ENCODE results near the gene PRKCB.

PRKCB gene

DNA sequence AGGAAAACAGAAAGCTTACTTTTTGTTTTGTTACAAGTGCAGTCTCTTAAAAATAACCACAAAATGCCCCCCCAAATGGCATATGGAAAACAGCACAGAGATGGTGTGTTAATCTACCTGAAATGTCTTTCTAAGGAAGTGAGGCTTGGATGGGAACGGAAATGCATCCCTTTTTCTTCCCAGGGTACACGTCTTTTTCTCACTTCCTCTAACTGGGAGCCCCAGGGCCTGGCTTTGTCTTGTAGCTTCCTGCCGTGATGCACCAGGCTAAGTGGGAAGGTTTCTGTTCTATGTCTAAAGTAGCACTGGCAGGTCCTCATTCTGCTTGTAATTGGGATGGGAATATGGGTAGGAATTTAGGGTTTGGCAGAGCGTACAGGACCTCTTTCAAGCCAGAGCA, 367.9 kb downstream of the PRKCB start:
- Histone ChIP-seq H3K36me3 (ENCODE audit: control insufficient read depth in 2 of 2, insufficient read depth in 1 of 2, low read length in 2 of 2) (no peaks in the 10 kb centered on the region), H3K4me3 (ENCODE audit: low read depth, low read length) (no peak overlapping the region), H3K4me1 (ENCODE audit: control insufficient read depth, insufficient read depth, low read length) (no peaks in the 10 kb centered on the region; the same call in 1 of the 2 replicates), H3K27ac (ENCODE audit: extremely low read depth, low read depth, low read length) (no peak overlapping the region), H3K9me3 (ENCODE audit: control insufficient read depth, insufficient read depth, low read depth, low read length) (no peaks in the 10 kb centered on the region)
- TF ChIP-seq, protein P1, sequence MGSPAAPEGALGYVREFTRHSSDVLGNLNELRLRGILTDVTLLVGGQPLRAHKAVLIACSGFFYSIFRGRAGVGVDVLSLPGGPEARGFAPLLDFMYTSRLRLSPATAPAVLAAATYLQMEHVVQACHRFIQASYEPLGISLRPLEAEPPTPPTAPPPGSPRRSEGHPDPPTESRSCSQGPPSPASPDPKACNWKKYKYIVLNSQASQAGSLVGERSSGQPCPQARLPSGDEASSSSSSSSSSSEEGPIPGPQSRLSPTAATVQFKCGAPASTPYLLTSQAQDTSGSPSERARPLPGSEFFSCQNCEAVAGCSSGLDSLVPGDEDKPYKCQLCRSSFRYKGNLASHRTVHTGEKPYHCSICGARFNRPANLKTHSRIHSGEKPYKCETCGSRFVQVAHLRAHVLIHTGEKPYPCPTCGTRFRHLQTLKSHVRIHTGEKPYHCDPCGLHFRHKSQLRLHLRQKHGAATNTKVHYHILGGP (tag by site-specific recombination; IDR thresholded peaks at IDR 0.05), result no peak
- TF ChIP-seq, protein P2, sequence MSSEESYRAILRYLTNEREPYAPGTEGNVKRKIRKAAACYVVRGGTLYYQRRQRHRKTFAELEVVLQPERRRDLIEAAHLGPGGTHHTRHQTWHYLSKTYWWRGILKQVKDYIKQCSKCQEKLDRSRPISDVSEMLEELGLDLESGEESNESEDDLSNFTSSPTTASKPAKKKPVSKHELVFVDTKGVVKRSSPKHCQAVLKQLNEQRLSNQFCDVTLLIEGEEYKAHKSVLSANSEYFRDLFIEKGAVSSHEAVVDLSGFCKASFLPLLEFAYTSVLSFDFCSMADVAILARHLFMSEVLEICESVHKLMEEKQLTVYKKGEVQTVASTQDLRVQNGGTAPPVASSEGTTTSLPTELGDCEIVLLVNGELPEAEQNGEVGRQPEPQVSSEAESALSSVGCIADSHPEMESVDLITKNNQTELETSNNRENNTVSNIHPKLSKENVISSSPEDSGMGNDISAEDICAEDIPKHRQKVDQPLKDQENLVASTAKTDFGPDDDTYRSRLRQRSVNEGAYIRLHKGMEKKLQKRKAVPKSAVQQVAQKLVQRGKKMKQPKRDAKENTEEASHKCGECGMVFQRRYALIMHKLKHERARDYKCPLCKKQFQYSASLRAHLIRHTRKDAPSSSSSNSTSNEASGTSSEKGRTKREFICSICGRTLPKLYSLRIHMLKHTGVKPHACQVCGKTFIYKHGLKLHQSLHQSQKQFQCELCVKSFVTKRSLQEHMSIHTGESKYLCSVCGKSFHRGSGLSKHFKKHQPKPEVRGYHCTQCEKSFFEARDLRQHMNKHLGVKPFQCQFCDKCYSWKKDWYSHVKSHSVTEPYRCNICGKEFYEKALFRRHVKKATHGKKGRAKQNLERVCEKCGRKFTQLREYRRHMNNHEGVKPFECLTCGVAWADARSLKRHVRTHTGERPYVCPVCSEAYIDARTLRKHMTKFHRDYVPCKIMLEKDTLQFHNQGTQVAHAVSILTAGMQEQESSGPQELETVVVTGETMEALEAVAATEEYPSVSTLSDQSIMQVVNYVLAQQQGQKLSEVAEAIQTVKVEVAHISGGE (tag by site-specific recombination; conservative IDR thresholded peaks at IDR 0.05; ENCODE audit: low read depth), result no peak
- TF ChIP-seq ZNF600 (tag by site-specific recombination; IDR thresholded peaks at IDR 0.05) (no peak), ZNF521 (tag by site-specific recombination; IDR thresholded peaks at IDR 0.05) (no peak), ZNF670 (tag by site-specific recombination; IDR thresholded peaks at IDR 0.05; ENCODE audit: low read depth) (no peak), ZNF544 (tag by site-specific recombination; IDR thresholded peaks at IDR 0.05) (no peak), ZEB2 (tag by site-specific recombination; IDR thresholded peaks at IDR 0.05) (no peak), ZNF248 (tag by site-specific recombination; IDR thresholded peaks at IDR 0.05) (no peak), ZXDB (tag by site-specific recombination; IDR thresholded peaks at IDR 0.05) (no peak), SCRT1 (tag by site-specific recombination; IDR thresholded peaks at IDR 0.05; ENCODE audit: borderline replicate concordance) (no peak), RBAK (tag by site-specific recombination; IDR thresholded peaks at IDR 0.05) (no peak)
- TF ChIP-seq, protein P3, sequence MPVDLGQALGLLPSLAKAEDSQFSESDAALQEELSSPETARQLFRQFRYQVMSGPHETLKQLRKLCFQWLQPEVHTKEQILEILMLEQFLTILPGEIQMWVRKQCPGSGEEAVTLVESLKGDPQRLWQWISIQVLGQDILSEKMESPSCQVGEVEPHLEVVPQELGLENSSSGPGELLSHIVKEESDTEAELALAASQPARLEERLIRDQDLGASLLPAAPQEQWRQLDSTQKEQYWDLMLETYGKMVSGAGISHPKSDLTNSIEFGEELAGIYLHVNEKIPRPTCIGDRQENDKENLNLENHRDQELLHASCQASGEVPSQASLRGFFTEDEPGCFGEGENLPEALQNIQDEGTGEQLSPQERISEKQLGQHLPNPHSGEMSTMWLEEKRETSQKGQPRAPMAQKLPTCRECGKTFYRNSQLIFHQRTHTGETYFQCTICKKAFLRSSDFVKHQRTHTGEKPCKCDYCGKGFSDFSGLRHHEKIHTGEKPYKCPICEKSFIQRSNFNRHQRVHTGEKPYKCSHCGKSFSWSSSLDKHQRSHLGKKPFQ (tag by site-specific recombination; IDR thresholded peaks at IDR 0.05), result no peak
- TF ChIP-seq, protein P4, sequence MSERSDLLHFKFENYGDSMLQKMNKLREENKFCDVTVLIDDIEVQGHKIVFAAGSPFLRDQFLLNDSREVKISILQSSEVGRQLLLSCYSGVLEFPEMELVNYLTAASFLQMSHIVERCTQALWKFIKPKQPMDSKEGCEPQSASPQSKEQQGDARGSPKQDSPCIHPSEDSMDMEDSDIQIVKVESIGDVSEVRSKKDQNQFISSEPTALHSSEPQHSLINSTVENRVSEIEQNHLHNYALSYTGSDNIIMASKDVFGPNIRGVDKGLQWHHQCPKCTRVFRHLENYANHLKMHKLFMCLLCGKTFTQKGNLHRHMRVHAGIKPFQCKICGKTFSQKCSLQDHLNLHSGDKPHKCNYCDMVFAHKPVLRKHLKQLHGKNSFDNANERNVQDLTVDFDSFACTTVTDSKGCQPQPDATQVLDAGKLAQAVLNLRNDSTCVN (tag by site-specific recombination; optimal IDR thresholded peaks at IDR 0.05), result no peak
- TF ChIP-seq, protein P5, sequence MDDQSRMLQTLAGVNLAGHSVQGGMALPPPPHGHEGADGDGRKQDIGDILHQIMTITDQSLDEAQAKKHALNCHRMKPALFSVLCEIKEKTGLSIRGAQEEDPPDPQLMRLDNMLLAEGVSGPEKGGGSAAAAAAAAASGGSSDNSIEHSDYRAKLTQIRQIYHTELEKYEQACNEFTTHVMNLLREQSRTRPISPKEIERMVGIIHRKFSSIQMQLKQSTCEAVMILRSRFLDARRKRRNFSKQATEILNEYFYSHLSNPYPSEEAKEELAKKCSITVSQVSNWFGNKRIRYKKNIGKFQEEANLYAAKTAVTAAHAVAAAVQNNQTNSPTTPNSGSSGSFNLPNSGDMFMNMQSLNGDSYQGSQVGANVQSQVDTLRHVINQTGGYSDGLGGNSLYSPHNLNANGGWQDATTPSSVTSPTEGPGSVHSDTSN (CRISPR knock-in tag; IDR thresholded peaks at IDR 0.05), result no peak
- ChIA-PET CTCF (interaction anchor here (0.6 kb wide), 2 partner anchors 49 to 290 kb away, joined by 3 to 4 read pairs; no protein-coding TSS in a partner anchor), POLR2A (no interaction called here)

DNA sequence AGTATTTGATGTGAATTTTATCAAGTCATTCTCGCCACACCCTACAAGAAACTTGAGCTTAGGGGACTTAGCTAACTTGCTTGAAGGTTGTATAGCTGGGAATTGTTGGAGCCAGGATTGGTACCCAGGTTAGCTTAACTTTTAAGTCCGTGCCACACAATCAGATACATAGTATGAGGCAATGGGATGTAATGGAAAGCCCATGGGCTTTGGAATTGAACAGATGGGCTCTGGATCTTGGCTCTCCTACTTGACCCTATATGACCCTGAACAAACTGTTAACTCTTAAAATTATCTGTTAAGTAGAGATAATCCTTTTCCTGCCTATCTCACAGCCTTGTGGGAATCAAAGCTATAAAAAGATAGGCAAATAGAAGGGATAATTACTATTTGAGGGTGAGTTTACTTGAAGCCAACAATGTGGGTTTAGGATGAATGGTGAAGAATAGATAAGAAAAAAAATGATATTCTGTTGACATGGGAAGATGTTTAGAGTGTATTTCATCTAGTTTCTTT, 368.4 kb downstream of the PRKCB start:
- H3K27ac ChIP-seq (ENCODE audit: extremely low read depth, low read depth, low read length), result no peak overlapping the region
- no peaks in the 10 kb centered on the region for H3K9me3 ChIP-seq (ENCODE audit: control insufficient read depth, insufficient read depth, low read depth, low read length)
- H3K36me3 ChIP-seq (ENCODE audit: control insufficient read depth in 2 of 2, insufficient read depth in 1 of 2, low read length in 2 of 2), result no peaks in the 10 kb centered on the region
- H3K4me1 ChIP-seq (ENCODE audit: control insufficient read depth, insufficient read depth, low read length), result no peaks in the 10 kb centered on the region; the same call in 1 of the 2 replicates
- CTCF ChIA-PET, result interaction anchor here (0.6 kb wide), 2 partner anchors 48 to 289 kb away, joined by 3 to 4 read pairs; no protein-coding TSS in a partner anchor
- H3K4me3 ChIP-seq (ENCODE audit: low read depth, low read length), result no peak overlapping the region
- POLR2A ChIA-PET, result no interaction called here
- TF ChIP-seq SP3 (tag by site-specific recombination; IDR thresholded peaks at IDR 0.05) (no peak), ZNF366 (tag by site-specific recombination; conservative IDR thresholded peaks at IDR 0.05) (no peak)
- TF ChIP-seq, protein P6, sequence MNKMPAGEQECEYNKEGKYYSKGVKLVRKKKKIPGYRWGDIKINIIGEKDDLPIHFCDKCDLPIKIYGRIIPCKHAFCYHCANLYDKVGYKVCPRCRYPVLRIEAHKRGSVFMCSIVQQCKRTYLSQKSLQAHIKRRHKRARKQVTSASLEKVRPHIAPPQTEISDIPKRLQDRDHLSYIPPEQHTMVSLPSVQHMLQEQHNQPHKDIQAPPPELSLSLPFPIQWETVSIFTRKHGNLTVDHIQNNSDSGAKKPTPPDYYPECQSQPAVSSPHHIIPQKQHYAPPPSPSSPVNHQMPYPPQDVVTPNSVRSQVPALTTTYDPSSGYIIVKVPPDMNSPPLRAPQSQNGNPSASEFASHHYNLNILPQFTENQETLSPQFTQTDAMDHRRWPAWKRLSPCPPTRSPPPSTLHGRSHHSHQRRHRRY (tag by site-specific recombination; IDR thresholded peaks at IDR 0.05), result no peak
- TF ChIP-seq, protein P7, sequence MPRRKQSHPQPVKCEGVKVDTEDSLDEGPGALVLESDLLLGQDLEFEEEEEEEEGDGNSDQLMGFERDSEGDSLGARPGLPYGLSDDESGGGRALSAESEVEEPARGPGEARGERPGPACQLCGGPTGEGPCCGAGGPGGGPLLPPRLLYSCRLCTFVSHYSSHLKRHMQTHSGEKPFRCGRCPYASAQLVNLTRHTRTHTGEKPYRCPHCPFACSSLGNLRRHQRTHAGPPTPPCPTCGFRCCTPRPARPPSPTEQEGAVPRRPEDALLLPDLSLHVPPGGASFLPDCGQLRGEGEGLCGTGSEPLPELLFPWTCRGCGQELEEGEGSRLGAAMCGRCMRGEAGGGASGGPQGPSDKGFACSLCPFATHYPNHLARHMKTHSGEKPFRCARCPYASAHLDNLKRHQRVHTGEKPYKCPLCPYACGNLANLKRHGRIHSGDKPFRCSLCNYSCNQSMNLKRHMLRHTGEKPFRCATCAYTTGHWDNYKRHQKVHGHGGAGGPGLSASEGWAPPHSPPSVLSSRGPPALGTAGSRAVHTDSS (tag by site-specific recombination; IDR thresholded peaks at IDR 0.05), result no peak
- TF ChIP-seq, protein P8, sequence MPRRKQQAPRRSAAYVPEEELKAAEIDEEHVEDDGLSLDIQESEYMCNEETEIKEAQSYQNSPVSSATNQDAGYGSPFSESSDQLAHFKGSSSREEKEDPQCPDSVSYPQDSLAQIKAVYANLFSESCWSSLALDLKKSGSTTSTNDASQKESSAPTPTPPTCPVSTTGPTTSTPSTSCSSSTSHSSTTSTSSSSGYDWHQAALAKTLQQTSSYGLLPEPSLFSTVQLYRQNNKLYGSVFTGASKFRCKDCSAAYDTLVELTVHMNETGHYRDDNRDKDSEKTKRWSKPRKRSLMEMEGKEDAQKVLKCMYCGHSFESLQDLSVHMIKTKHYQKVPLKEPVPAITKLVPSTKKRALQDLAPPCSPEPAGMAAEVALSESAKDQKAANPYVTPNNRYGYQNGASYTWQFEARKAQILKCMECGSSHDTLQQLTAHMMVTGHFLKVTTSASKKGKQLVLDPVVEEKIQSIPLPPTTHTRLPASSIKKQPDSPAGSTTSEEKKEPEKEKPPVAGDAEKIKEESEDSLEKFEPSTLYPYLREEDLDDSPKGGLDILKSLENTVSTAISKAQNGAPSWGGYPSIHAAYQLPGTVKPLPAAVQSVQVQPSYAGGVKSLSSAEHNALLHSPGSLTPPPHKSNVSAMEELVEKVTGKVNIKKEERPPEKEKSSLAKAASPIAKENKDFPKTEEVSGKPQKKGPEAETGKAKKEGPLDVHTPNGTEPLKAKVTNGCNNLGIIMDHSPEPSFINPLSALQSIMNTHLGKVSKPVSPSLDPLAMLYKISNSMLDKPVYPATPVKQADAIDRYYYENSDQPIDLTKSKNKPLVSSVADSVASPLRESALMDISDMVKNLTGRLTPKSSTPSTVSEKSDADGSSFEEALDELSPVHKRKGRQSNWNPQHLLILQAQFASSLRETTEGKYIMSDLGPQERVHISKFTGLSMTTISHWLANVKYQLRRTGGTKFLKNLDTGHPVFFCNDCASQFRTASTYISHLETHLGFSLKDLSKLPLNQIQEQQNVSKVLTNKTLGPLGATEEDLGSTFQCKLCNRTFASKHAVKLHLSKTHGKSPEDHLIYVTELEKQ (tag by site-specific recombination; IDR thresholded peaks at IDR 0.05; ENCODE audit: borderline replicate concordance), result no peak

Data from HEK293 (cell line).